B cell (primary cell): ENCODE data around the gene PTPN1. TPM values are rescaled to one million over a fixed set of nuclear protein-coding genes. Genes with fewer than 3 reads are reported as not detected.

Experiments used
- ATAC-seq: fragments of 200-7000 bp; cut with Tn5 transposase; one replicate; pipeline ENCODE4 v1.10.0; 2021; ENCODE audit warnings: low read depth, mild to moderate bottlenecking, moderate number of reproducible peaks, moderate library complexity
- CTCF ChIA-PET: fragments of 350-600 bp; sonication (Branson Sonifier 250); formaldehyde crosslinking; loops from one replicate; lab custom pipeline; 2021; ENCODE audit warnings: antibody characterized with exemption, inconsistent platforms; lab: Charles Lee
- POLR2A ChIA-PET: fragments of 350-600 bp; sonication (Branson Sonifier 250); formaldehyde crosslinking; loops from one replicate; lab custom pipeline; 2021; ENCODE audit warnings: antibody characterized with exemption; lab: Charles Lee
- DNase-seq: peaks from one replicate; pipeline ENCODE4 v3.0.0; 2013
- H2AFZ ChIP-seq: 2 replicates; pipeline ENCODE4 v1.6.1; 2012; ENCODE audit warnings: mild to moderate bottlenecking, low read depth, low read length; ENCODE audit not compliant: insufficient read depth, poor library complexity, severe bottlenecking
- H3K27ac ChIP-seq, 2 donors: 1 replicate in 1 of 2; 2 replicates in 1 of 2; pipeline ENCODE4 v1.5.1; 2012 to 2013; ENCODE audit warnings: low read length in 2 of 2, mild to moderate bottlenecking in 2 of 2, moderate library complexity in 1 of 2
- H3K27me3 ChIP-seq, 4 experiments: fragments of 200-600 bp in 1 of 4; sonication (generic) in 1 of 4; replicated peaks in 1 of 4; 1 replicate in 2 of 4; 2 replicates in 2 of 4; pipeline versions ENCODE4 v1.6.1 to v1.7.0; 2013 to 2016; ENCODE audit warnings: low read length in 3 of 4, mild to moderate bottlenecking in 2 of 4, mixed read lengths in 1 of 4, moderate library complexity in 1 of 4; ENCODE audit not compliant: insufficient read depth in 4 of 4, control insufficient read depth in 3 of 4; ENCODE audit errors: control extremely low read depth in 1 of 4
- H3K36me3 ChIP-seq, 2 experiments: replicated peaks in 1 of 2; 1 replicate in 1 of 2; 2 replicates in 1 of 2; pipeline versions ENCODE4 v1.6.1 to v1.7.1; 2013; ENCODE audit warnings: low read length in 1 of 2; ENCODE audit not compliant: insufficient read depth in 2 of 2, control insufficient read depth in 1 of 2; ENCODE audit errors: control extremely low read depth in 1 of 2, extremely low read depth in 1 of 2
- H3K4me1 ChIP-seq, 2 donors: fragments of 200-600 bp in 1 of 2; sonication (generic) in 1 of 2; 1 replicate in 1 of 2; 2 replicates in 1 of 2; pipeline versions ENCODE4 v1.5.1 to v1.6.1; 2013 to 2017; ENCODE audit warnings: low read length in 2 of 2; ENCODE audit not compliant: control insufficient read depth in 2 of 2, insufficient read depth in 2 of 2
- H3K4me2 ChIP-seq: replicated peaks from 2 replicates; pipeline ENCODE3; 2012; ENCODE audit warnings: mild to moderate bottlenecking, low read depth, low read length; ENCODE audit not compliant: poor library complexity, severe bottlenecking
- H3K4me3 ChIP-seq, 5 experiments: fragments of 200-600 bp in 1 of 5; sonication (generic) in 1 of 5; 1 replicate in 3 of 5; 2 replicates in 2 of 5; pipeline versions ENCODE4 v1.5.1 to v1.7.0; 2011 to 2016; ENCODE audit warnings: low read length in 4 of 5, mild to moderate bottlenecking in 4 of 5, low read depth in 2 of 5, control low read depth in 1 of 5, moderate library complexity in 1 of 5; ENCODE audit not compliant: insufficient read depth in 1 of 5; ENCODE audit errors: control extremely low read depth in 1 of 5, extremely low read depth in 1 of 5
- H3K79me2 ChIP-seq: fragments of 200-600 bp; sonication (generic); one replicate; pipeline ENCODE4 v1.6.0; 2016; ENCODE audit warnings: low read length; ENCODE audit not compliant: control insufficient read depth, insufficient read depth
- H3K9ac ChIP-seq: fragments of 200-600 bp; sonication (generic); 2 replicates; pipeline ENCODE4 v1.6.1; 2017; ENCODE audit warnings: mild to moderate bottlenecking, low read length, moderate library complexity
- H3K9me3 ChIP-seq, 3 donors: one replicate each; pipeline versions ENCODE4 v1.6.1 to v1.7.1; 2013; ENCODE audit warnings: low read length in 2 of 3; ENCODE audit not compliant: control insufficient read depth in 2 of 3, insufficient read depth in 1 of 3; ENCODE audit errors: control extremely low read depth in 1 of 3
- H4K20me1 ChIP-seq: 2 replicates; pipeline ENCODE4 v1.6.0; 2012; ENCODE audit warnings: mild to moderate bottlenecking, low read length; ENCODE audit not compliant: insufficient read depth, control insufficient read depth, poor library complexity, severe bottlenecking
- H3K27ac Mint-ChIP-seq: one replicate; pipeline ENCODE4 v1.8.0; 2021; ENCODE audit warnings: mixed read lengths
- H3K27me3 Mint-ChIP-seq: one replicate; pipeline ENCODE4 v1.8.0; 2021; ENCODE audit warnings: mixed read lengths
- H3K4me1 Mint-ChIP-seq: one replicate; pipeline ENCODE4 v1.8.0; 2021; ENCODE audit warnings: mixed read lengths
- H3K4me3 Mint-ChIP-seq: one replicate; pipeline ENCODE4 v1.8.0; 2021; ENCODE audit warnings: mixed read lengths
- H3K9me3 Mint-ChIP-seq: one replicate; pipeline ENCODE4 v1.8.0; 2022; ENCODE audit warnings: mixed read lengths; ENCODE audit not compliant: insufficient read depth
- EZH2 ChIP-seq: IDR thresholded peaks from 2 replicates; pipeline ENCODE4 v1.6.1; 2012; ENCODE audit warnings: borderline replicate concordance, low read depth, mild to moderate bottlenecking, moderate library complexity, low read length; ENCODE audit not compliant: insufficient read depth, poor library complexity, severe bottlenecking
- WGBS: methylation state at CpG from one replicate; pipeline ENCODE4 v1.1.5; 2013; ENCODE audit warnings: missing lambda C conversion rate; ENCODE audit not compliant: insufficient coverage; 5-methylcytosine and 5-hydroxymethylcytosine counted together
- intact Hi-C: fragments of 100-400 bp; cut with micrococcal nuclease; formaldehyde crosslinking; loops from one replicate; pipeline ENCODE4 v1.10.0; 2022
- polyA plus RNA-seq: library from polyadenylated mRNA; depleted of rRNA; stranded (reverse); fragments of >200 nt; gene quantifications from 2 replicates; pipeline ENCODE4 v1.2.3, GENCODE V29; 2012
- total RNA-seq, 2 donors: library from RNA; stranded (reverse); fragments of 120-200 nt in 1 of 2; gene quantifications; 1 replicate in 1 of 2; 2 replicates in 1 of 2; pipeline versions ENCODE4 v1.2.3 to v1.2.4, GENCODE V29; 2013 to 2022
- TF ChIP-seq, protein P1 (sequence below): fragments of 200-600 bp; IDR thresholded peaks from one replicate; pipeline ENCODE4 v1.8.0; 2022; ENCODE audit warnings: antibody characterized with exemption, mild to moderate bottlenecking

The PTPN1 gene
- total and polyA plus RNA-seq, 2 donors (not counting 1 experiment from before 2014, with no cell fraction given), result 77.4 to 134 TPM

DNA sequence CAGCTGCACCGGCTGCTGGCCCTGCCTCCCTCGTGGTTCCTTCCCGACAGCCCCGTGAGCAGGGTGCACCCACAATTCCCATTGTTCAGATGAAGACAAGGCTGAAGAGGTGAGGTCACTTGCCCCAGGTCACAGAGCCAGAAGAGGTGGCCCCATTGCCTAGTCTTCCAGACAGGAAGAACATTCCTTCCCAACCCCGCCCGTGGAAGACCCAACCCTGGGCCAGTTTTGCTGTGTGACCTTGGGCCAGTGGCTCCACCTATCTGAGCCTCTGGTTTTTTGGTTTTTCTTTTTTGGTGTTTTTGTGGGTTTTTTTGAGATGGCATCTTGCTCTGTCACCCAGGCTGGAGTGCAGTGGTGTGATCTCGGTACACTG is 119.5 kb downstream of the PTPN1 start:
- Mint-ChIP-seq H3K4me1 (no peaks in the 10 kb centered on the region), H3K4me3 (no peak overlapping the region), H3K27me3 (peaks cover 12% of the 10 kb centered on the region), H3K27ac (no peak overlapping the region), H3K9me3 (no peaks in the 10 kb centered on the region)
- peaks cover 0 to 6% (median 0%) of the 10 kb centered on the region in 4 experiments for H3K27me3 ChIP-seq
- H3K36me3 ChIP-seq, result no peaks in the 10 kb centered on the region
- intact Hi-C loops, result no loop called here
- no peaks in the 10 kb centered on the region for H3K9me3 ChIP-seq
- CTCF ChIA-PET, result interaction anchor here (0.7 kb wide), 1 partner anchor 981 kb away, joined by 3 read pairs; no protein-coding TSS in a partner anchor
- no peaks in the 10 kb centered on the region for H4K20me1 ChIP-seq
- TF ChIP-seq EZH2, result no peak
- TF ChIP-seq, protein P1, sequence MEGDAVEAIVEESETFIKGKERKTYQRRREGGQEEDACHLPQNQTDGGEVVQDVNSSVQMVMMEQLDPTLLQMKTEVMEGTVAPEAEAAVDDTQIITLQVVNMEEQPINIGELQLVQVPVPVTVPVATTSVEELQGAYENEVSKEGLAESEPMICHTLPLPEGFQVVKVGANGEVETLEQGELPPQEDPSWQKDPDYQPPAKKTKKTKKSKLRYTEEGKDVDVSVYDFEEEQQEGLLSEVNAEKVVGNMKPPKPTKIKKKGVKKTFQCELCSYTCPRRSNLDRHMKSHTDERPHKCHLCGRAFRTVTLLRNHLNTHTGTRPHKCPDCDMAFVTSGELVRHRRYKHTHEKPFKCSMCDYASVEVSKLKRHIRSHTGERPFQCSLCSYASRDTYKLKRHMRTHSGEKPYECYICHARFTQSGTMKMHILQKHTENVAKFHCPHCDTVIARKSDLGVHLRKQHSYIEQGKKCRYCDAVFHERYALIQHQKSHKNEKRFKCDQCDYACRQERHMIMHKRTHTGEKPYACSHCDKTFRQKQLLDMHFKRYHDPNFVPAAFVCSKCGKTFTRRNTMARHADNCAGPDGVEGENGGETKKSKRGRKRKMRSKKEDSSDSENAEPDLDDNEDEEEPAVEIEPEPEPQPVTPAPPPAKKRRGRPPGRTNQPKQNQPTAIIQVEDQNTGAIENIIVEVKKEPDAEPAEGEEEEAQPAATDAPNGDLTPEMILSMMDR, result no peak
- no peak for ATAC-seq
- DNase-seq, result no peak
- H3K4me1 ChIP-seq, result no peaks in the 10 kb centered on the region
- H3K27ac ChIP-seq, result no peak overlapping the region
- H3K4me2 ChIP-seq, result no peak overlapping the region
- no peak overlapping the region for H3K9ac ChIP-seq
- POLR2A ChIA-PET, result no interaction called here
- 90% methylated on average over 5 of the region's 7 CpGs for WGBS
- no peak overlapping the region for H3K4me3 ChIP-seq
- H3K79me2 ChIP-seq, result no peaks in the 10 kb centered on the region
- H2AFZ ChIP-seq, result no peak overlapping the region

DNA sequence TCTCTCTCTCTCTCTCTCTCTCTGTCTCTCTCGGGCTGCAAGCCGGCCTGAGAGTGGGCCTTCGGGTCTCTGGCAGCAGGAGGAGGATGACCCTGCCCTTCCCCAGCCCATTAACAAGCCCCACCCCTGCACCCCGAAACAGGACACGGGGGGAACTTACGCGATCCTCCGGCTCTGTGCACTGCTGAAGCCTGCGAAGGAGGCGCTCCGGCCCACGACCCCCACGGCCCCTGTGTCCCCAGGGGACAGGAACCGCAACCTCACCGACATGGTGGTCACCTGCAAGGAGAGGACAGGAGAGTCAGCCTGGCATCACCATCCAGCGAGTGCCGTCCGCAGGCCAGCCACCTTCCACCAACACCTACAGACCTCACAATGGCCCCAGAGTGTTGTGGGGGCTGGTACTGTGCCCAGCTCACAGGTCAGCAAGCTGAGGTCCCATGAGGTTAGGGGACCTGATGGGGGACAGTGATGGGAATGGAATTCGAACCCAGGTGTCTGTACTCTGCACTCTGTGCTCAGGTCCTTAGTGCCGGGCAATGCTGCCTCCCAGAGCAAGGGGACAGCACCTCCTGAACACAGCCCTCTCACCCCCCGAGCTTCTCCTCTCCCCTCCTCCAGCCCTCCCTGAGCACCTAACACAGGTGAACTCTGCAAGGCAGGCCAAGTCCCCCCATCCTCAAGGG is 120.5 kb downstream of the PTPN1 start:
- H3K9ac ChIP-seq, result no peak overlapping the region
- Mint-ChIP-seq H3K4me1 (peaks cover 2% of the 10 kb centered on the region), H3K9me3 (no peaks in the 10 kb centered on the region), H3K27me3 (peaks cover 15% of the 10 kb centered on the region), H3K4me3 (no peak overlapping the region), H3K27ac (no peak overlapping the region)
- no peak for TF ChIP-seq EZH2
- TF ChIP-seq, protein P1, result no peak
- ChIA-PET POLR2A (no interaction called here), CTCF (interaction anchor here (0.7 kb wide), 1 partner anchor 980 kb away, joined by 3 read pairs; no protein-coding TSS in a partner anchor)
- DNase-seq (no peak), ATAC-seq (no peak)
- H3K36me3 ChIP-seq, result no peaks in the 10 kb centered on the region
- H3K9me3 ChIP-seq, result no peaks in the 10 kb centered on the region
- intact Hi-C loops, result no loop called here
- H2AFZ ChIP-seq, result no peak overlapping the region
- peaks cover 0 to 1% (median 0%) of the 10 kb centered on the region in 4 experiments for H3K27me3 ChIP-seq
- no peaks in the 10 kb centered on the region for H4K20me1 ChIP-seq
- 89% methylated on average over 14 of the region's 21 CpGs for WGBS
- H3K4me3 ChIP-seq, result no peak overlapping the region
- H3K4me1 ChIP-seq, result no peaks in the 10 kb centered on the region
- no peaks in the 10 kb centered on the region for H3K79me2 ChIP-seq
- H3K4me2 ChIP-seq, result no peak overlapping the region
- H3K27ac ChIP-seq, result no peak overlapping the region
